Gastrocnemius medialis (tissue), 4 donors: Measurements from ENCODE around the gene LRRC41.

Source experiments
- POLR2A ChIP-seq, 2 donors: fragments of 450-650 bp; IDR thresholded peaks; one replicate each; pipeline ENCODE4 v1.6.1; 2017; ENCODE audit warnings: antibody characterized with exemption in 2 of 2, mild to moderate bottlenecking in 2 of 2, moderate library complexity in 2 of 2
- TF ChIP-seq, protein P1 (sequence below), 5 experiments: fragments of 450-650 bp in 3 of 5; fragments of 200-600 bp in 2 of 5; sonication (generic) in 2 of 5; IDR thresholded peaks in 4 of 5; conservative IDR thresholded peaks in 1 of 5; 1 replicate in 4 of 5; 2 replicates in 1 of 5; pipeline ENCODE4 v1.5.1; 2016 to 2019; ENCODE audit warnings: antibody characterized with exemption in 5 of 5, mild to moderate bottlenecking in 3 of 5, moderate library complexity in 3 of 5

DNA sequence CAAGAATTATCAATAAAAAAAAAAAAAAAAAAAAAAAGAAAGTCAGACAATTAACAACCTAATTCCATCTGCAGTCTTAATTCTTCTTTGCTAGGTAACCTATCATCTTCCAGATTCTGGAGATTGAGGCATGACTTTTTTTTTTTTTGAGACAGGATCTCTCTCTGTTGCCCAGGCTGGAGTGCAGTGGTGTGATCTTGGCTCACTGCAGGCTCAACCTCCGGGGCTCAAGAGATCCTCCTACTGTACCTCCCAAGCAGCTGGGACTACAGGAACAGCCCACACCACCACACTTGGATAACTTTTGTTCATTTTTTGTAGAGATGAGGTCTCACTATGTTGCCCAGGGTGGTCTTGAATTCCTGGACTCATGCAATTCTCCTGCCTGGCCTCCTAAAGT, 60.5 kb downstream of the LRRC41 start:
- TF ChIP-seq, protein P1, sequence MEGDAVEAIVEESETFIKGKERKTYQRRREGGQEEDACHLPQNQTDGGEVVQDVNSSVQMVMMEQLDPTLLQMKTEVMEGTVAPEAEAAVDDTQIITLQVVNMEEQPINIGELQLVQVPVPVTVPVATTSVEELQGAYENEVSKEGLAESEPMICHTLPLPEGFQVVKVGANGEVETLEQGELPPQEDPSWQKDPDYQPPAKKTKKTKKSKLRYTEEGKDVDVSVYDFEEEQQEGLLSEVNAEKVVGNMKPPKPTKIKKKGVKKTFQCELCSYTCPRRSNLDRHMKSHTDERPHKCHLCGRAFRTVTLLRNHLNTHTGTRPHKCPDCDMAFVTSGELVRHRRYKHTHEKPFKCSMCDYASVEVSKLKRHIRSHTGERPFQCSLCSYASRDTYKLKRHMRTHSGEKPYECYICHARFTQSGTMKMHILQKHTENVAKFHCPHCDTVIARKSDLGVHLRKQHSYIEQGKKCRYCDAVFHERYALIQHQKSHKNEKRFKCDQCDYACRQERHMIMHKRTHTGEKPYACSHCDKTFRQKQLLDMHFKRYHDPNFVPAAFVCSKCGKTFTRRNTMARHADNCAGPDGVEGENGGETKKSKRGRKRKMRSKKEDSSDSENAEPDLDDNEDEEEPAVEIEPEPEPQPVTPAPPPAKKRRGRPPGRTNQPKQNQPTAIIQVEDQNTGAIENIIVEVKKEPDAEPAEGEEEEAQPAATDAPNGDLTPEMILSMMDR (IDR thresholded peaks at IDR 0.05 in 4 of 5, conservative IDR thresholded peaks at IDR 0.05 in 1 of 5) = no peak
- no peak for TF ChIP-seq POLR2A (IDR thresholded peaks at IDR 0.05)
